ENCODE results near the gene MOB2.

The MOB2 gene

DNA sequence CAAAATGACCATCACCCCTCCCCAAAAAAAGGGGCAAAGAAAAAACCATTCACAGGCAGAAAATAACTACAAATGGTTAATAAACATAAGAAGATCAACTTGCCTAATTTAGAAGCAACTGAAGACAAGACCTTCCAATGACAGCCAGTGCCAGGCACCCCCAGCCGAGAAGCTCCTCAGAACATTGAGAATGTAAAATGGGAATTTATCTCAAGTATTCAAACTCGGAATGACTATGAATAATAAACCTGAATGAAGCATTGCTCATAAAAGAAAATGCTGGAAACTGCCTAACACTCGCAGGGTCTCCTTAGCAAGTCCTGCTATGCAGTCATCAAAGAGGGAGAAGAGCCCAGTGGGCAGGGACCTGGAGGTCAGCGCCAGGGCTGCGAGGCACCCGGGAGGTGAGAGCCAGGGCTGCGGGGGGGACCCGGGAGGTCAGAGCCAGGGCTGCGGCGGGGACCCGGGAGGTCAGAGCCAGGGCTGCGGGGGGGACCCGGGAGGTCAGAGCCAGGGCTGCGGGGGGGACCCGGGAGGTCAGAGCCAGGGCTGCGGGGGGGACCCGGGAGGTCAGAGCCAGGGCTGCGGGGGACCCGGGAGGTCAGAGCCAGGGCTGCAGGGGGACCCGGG lies 23.2 kb upstream of the MOB2 start:
- Histone ChIP-seq H3K4me1 (ENCODE audit: control insufficient read depth, insufficient read depth, low read length) (peaks cover 15% of the 10 kb centered on the region), H3K27me3 (replicated peaks; ENCODE audit: control insufficient read depth, insufficient read depth, low read length) (no peaks in the 10 kb centered on the region), H3K9me3 (ENCODE audit: control insufficient read depth, low read length) (no peaks in the 10 kb centered on the region), H3K9ac (ENCODE audit: low read length) (no peak overlapping the region), H3K36me3 (ENCODE audit: control insufficient read depth, insufficient read depth, low read length, severe bottlenecking) (no peaks in the 10 kb centered on the region), H3K4me3 (ENCODE audit: low read length) (no peak overlapping the region)
- no peak for DNase-seq (ENCODE audit: low read depth)

DNA sequence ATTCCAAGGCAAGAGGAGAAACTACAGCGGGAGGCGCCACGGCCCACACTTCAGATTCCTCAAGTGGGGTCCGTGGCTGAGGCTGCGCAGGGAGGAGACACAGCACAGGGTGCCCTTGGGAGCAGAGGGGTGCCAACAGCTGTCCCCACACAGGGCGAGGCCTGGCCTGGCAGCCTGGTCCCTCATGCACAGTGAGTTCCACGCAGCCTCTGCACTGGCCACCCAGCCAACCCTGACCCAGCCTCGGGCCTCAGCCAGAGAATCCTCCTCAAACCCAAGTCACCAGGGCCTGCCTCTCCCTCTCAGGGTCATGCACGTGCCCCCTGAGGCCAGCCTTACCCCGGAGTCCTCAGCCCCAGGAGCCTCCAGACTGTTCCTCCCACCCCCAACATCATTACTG lies 22.4 kb upstream of the MOB2 start:
- Histone ChIP-seq H3K9me3 (ENCODE audit: control insufficient read depth, low read length) (no peaks in the 10 kb centered on the region), H3K27me3 (replicated peaks; ENCODE audit: control insufficient read depth, insufficient read depth, low read length) (no peaks in the 10 kb centered on the region), H3K4me1 (ENCODE audit: control insufficient read depth, insufficient read depth, low read length) (peaks cover 7% of the 10 kb centered on the region), H3K9ac (ENCODE audit: low read length) (no peak overlapping the region), H3K4me3 (ENCODE audit: low read length) (no peak overlapping the region), H3K36me3 (ENCODE audit: control insufficient read depth, insufficient read depth, low read length, severe bottlenecking) (no peaks in the 10 kb centered on the region)
- DNase-seq (ENCODE audit: low read depth): no peak

DNA sequence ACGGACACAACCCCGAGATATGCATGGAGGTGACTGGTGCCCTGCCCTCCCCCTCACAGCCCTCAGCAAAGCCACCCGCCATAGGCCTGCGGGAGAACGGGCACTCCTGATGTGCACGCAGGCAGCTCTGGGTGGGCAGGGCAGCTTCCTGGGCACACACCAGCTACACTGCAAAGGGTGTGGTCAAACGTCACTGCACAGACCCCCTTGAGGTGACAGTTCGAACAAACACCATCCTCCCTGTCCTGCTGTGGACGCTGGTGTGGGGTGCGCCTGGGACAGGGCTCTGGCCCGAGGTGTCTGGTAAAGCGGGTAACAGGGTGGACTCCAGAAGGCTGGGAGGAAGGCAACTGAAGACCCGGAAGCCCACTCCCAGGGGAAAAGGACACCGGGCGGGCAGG lies 21.9 kb upstream of the MOB2 start:
- DNase-seq (ENCODE audit: low read depth): no peak
- Histone ChIP-seq H3K27me3 (replicated peaks; ENCODE audit: control insufficient read depth, insufficient read depth, low read length) (no peaks in the 10 kb centered on the region), H3K9me3 (ENCODE audit: control insufficient read depth, low read length) (no peaks in the 10 kb centered on the region), H3K36me3 (ENCODE audit: control insufficient read depth, insufficient read depth, low read length, severe bottlenecking) (no peaks in the 10 kb centered on the region), H3K4me1 (ENCODE audit: control insufficient read depth, insufficient read depth, low read length) (peaks cover 7% of the 10 kb centered on the region), H3K4me3 (ENCODE audit: low read length) (no peak overlapping the region), H3K9ac (ENCODE audit: low read length) (no peak overlapping the region)

DNA sequence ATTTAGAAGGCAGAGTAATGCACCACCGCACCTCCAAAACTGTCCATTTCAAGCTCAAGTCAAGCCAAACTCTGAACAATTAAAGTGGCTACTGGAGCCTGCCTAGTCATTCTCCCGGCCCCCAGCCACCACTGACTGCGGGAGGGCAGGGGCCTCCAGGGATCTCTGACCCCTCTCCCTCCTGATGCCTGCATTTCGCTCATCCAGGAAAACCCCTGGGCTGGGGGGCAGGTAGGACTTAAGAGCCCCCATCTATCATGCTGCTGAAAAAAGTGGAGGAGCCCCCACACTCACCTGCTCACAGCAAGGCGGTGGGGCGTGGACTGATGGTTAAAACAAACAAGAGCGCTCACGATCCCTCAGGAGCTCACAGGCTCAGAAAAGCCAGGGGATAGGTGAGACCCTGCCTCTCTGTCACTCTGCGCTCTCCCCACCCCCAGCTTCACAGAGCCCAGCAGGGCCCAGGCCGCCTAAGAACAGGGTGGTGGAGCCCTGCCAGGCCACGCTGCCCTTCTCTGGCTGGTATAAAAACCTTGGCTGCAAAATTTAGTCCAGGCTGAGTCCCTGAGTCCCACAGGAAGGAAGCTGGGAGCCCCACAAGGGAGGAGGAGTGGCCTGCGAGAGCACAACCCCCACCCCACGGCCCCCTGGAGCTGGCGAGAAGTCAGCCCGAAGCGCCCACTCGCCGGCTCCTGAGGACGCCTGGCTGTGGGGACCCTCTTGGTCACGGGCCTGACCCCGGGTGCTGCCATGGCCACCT lies 21.0 kb upstream of the MOB2 start:
- Histone ChIP-seq H3K4me3 (ENCODE audit: low read length) (no peak overlapping the region), H3K9me3 (ENCODE audit: control insufficient read depth, low read length) (no peaks in the 10 kb centered on the region), H3K9ac (ENCODE audit: low read length) (no peak overlapping the region), H3K4me1 (ENCODE audit: control insufficient read depth, insufficient read depth, low read length) (peaks cover 7% of the 10 kb centered on the region), H3K36me3 (ENCODE audit: control insufficient read depth, insufficient read depth, low read length, severe bottlenecking) (no peaks in the 10 kb centered on the region), H3K27me3 (replicated peaks; ENCODE audit: control insufficient read depth, insufficient read depth, low read length) (no peaks in the 10 kb centered on the region)
- DNase-seq (ENCODE audit: low read depth): no peak

DNA sequence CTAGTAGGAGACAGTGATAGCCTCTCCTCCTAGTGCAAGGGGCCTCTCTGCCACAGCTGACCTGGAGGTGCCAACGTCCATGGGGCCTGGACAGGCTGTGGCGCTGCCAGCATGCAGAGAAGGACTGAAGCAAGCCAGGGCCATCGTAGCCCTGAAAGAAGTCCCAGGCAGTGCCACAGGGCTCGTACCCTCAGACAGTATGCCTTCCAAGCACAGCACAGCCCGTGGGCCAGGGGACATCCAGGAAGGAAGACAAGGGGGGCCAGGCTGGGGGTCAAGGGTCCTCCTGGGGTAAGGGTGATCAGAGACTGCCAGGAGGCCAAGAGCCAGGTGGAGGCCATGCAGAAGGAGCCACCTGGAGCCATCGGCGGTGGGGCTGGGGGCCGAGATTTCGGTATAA lies 20.4 kb upstream of the MOB2 start:
- DNase-seq (ENCODE audit: low read depth): no peak
- H3K9ac ChIP-seq (ENCODE audit: low read length): no peak overlapping the region
- H3K4me1 ChIP-seq (ENCODE audit: control insufficient read depth, insufficient read depth, low read length): peaks cover 7% of the 10 kb centered on the region
- no peaks in the 10 kb centered on the region for H3K27me3 ChIP-seq (replicated peaks; ENCODE audit: control insufficient read depth, insufficient read depth, low read length)
- no peak overlapping the region for H3K4me3 ChIP-seq (ENCODE audit: low read length)
- no peaks in the 10 kb centered on the region for H3K36me3 ChIP-seq (ENCODE audit: control insufficient read depth, insufficient read depth, low read length, severe bottlenecking)
- H3K9me3 ChIP-seq (ENCODE audit: control insufficient read depth, low read length): no peaks in the 10 kb centered on the region

DNA sequence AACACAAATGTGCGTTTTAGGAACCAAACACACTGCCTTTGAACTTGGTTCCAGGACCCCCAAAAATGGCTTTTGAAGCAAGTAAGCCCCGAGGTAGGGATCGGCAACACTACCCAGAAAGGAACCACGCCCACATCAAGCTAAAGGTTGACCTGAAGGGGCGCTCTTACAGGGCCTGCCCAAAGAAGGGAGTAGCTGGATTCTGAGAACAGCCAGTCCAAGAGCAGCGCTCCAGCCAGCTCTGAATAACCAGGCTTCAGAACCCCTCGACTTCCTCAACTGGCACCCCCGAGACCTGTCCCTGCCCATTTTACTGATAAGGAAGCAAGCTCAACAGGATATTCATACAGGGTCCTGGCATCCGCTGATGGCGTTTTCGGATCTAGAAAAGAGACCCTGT lies 18.9 kb upstream of the MOB2 start:
- Histone ChIP-seq H3K36me3 (ENCODE audit: control insufficient read depth, insufficient read depth, low read length, severe bottlenecking) (no peaks in the 10 kb centered on the region), H3K4me1 (ENCODE audit: control insufficient read depth, insufficient read depth, low read length) (peaks cover 7% of the 10 kb centered on the region), H3K9ac (ENCODE audit: low read length) (no peak overlapping the region), H3K9me3 (ENCODE audit: control insufficient read depth, low read length) (no peaks in the 10 kb centered on the region), H3K4me3 (ENCODE audit: low read length) (no peak overlapping the region), H3K27me3 (replicated peaks; ENCODE audit: control insufficient read depth, insufficient read depth, low read length) (no peaks in the 10 kb centered on the region)
- DNase-seq (ENCODE audit: low read depth): no peak

DNA sequence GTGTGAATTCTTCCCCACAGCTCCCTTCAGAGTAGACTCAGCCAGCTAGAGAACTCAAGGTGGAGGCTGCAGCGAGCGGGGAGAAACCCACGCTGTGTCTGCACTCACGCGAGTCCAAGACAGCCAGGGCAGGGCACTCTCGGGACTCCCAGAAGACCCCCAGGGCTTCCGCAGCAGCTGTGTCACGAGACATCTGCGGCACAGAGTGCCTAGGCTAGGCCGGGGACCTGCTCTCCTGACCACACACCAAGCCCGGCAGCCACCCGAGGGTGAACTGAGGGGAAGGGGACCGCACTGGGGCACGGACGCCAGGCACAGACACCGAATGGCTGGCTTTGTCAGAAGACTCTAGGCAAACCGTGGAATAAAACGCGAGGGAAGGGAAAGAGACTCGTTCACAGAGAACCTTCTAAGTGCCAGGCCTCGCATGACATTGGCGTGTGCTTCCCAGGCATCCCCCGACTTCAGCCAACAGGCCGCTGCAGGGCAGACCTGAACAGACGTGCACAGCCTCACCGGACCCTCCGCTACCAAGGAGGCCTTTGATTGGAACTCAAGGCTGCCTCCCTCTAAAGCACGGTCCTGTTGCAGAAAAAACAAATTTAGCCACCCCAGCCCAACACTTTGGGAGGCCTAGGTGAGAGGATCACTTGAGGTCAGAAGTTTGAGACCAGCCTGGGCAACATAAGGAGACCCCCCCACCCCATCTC lies 18.2 kb upstream of the MOB2 start:
- Histone ChIP-seq H3K4me1 (ENCODE audit: control insufficient read depth, insufficient read depth, low read length) (peaks cover 7% of the 10 kb centered on the region), H3K36me3 (ENCODE audit: control insufficient read depth, insufficient read depth, low read length, severe bottlenecking) (no peaks in the 10 kb centered on the region), H3K9me3 (ENCODE audit: control insufficient read depth, low read length) (no peaks in the 10 kb centered on the region), H3K4me3 (ENCODE audit: low read length) (no peak overlapping the region), H3K9ac (ENCODE audit: low read length) (no peak overlapping the region), H3K27me3 (replicated peaks; ENCODE audit: control insufficient read depth, insufficient read depth, low read length) (no peaks in the 10 kb centered on the region)
- no peak for DNase-seq (ENCODE audit: low read depth)

DNA sequence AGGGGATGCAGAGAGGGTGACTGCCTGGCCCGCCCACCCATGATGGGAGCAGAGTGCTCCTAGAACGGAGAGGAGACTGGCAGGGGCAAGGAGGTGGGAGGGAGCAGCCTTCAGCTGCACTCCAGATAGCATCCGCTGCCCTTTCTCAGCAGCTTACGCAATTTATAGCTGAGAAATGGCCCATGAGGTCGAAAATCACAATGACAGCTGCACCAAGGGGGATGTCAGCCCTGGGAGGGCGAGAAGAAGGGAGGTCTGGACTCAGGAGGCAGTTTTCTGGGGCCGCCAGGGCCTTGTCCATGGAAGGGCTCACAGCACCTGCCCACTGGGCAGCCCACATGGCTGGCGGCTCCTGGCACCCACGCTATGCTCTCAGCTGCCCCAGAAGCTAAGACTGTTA lies 17.6 kb upstream of the MOB2 start:
- Histone ChIP-seq H3K4me3 (ENCODE audit: low read length) (no peak overlapping the region), H3K27me3 (replicated peaks; ENCODE audit: control insufficient read depth, insufficient read depth, low read length) (no peaks in the 10 kb centered on the region), H3K9ac (ENCODE audit: low read length) (no peak overlapping the region), H3K9me3 (ENCODE audit: control insufficient read depth, low read length) (no peaks in the 10 kb centered on the region), H3K36me3 (ENCODE audit: control insufficient read depth, insufficient read depth, low read length, severe bottlenecking) (peaks cover 3% of the 10 kb centered on the region), H3K4me1 (ENCODE audit: control insufficient read depth, insufficient read depth, low read length) (peaks cover 7% of the 10 kb centered on the region)
- no peak for DNase-seq (ENCODE audit: low read depth)

DNA sequence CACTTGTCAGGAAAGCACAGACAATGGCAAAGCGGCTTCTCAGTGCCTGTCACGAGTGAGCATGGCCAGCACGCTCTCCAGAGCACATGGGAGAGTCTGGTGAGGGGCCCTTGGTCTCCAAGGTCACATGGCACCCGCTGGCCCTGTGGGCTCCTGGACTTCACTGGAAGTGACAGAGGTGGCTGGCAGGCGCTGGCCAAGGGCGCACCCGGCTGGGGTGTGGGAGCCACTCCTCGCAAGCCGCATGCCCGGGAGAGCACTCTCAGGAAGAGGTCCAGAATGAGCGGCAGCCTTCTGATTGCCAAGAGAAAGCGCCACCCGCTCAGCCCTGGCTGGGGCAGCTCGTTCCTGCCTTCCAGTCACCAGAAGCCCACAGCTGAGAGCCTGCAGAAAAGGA lies 17.1 kb upstream of the MOB2 start:
- Histone ChIP-seq H3K4me3 (ENCODE audit: low read length) (no peak overlapping the region), H3K4me1 (ENCODE audit: control insufficient read depth, insufficient read depth, low read length) (peaks cover 7% of the 10 kb centered on the region), H3K27me3 (replicated peaks; ENCODE audit: control insufficient read depth, insufficient read depth, low read length) (no peaks in the 10 kb centered on the region), H3K9me3 (ENCODE audit: control insufficient read depth, low read length) (no peaks in the 10 kb centered on the region), H3K9ac (ENCODE audit: low read length) (no peak overlapping the region), H3K36me3 (ENCODE audit: control insufficient read depth, insufficient read depth, low read length, severe bottlenecking) (peaks cover 4% of the 10 kb centered on the region)
- DNase-seq (ENCODE audit: low read depth): no peak

DNA sequence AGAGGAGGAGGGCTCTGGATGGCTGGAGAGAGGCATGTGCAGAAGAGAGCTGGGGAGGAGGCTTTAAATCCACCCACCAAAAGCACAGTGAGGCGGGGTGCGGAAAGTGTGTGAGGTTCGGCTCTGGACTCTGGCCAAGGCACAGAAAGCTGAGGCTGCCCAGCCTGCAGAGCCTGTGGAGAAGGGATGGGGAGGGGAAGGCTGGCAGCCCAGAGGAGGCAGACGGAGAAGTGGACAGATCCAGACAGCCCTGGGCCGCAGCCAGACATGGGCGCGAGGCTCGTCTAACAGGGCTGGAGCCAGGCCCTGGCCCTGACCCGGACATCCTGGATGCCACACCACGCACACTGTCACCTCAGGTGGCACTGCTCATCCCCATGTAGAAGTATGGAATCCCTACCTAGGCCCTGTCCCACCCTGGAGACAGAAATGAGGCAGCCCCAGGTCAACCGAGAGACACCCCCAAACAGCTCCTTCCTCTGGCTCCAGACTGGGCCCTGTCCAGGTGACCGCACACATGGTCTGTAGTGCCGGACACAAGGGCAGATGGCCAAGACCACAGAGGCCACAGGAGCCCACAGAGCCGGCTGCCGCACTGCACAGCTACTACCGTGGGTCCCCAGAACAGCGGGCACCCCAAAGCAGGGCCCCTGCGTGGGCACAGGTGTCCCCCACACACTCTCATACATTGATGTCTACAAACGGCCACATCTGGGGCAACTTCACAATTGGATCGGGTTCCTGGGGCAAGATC lies 16.6 kb upstream of the MOB2 start:
- H3K36me3 ChIP-seq (ENCODE audit: control insufficient read depth, insufficient read depth, low read length, severe bottlenecking): peaks cover 8% of the 10 kb centered on the region
- no peaks in the 10 kb centered on the region for H3K9me3 ChIP-seq (ENCODE audit: control insufficient read depth, low read length)
- no peak for DNase-seq (ENCODE audit: low read depth)
- H3K27me3 ChIP-seq (replicated peaks; ENCODE audit: control insufficient read depth, insufficient read depth, low read length): no peaks in the 10 kb centered on the region
- peaks cover 8% of the 10 kb centered on the region for H3K4me1 ChIP-seq (ENCODE audit: control insufficient read depth, insufficient read depth, low read length)
- no peak overlapping the region for H3K4me3 ChIP-seq (ENCODE audit: low read length)
- no peak overlapping the region for H3K9ac ChIP-seq (ENCODE audit: low read length)
